HepG2 (cell line): Measurements from ENCODE around the gene DLG1. TPM values are rescaled to one million over a fixed set of nuclear protein-coding genes. Genes with fewer than 3 reads are reported as not detected.

Experiments used
- ATAC-seq: fragments of 200-7000 bp; cut with Tn5 transposase; 3 replicates; pipeline ENCODE4 v1.9.1; 2020; ENCODE audit warnings: mild to moderate bottlenecking, moderate library complexity
- BruUV-seq: library from RNA; stranded (reverse); fragments of 400-500 nt; replicated peaks from 2 replicates; lab custom pipeline; 2021; lab: Mats Ljungman, UMichigan
- CTCF ChIA-PET: fragments of 300-600 bp; formaldehyde crosslinking; extraction: SDS; loops from one replicate; lab custom pipeline; 2021; ENCODE audit warnings: low total read pairs, inconsistent platforms, low intra/inter-chr PET ratio; lab: Yijun Ruan, JAX
- POLR2A ChIA-PET: fragments of 350-600 bp; sonication (Branson Sonifier 250); formaldehyde crosslinking; loops from one replicate; lab custom pipeline; 2020; ENCODE audit warnings: antibody characterized with exemption, inconsistent platforms; lab: Yijun Ruan, JAX
- DNase-seq: peaks from one replicate; pipeline ENCODE4 v3.0.0-alpha.2; 2015; ENCODE audit warnings: low spot score
- FAIRE-seq: peaks from 3 replicates; lab custom pipeline; 2011; peaks lifted over from hg19 to GRCh38; lab: Jason Lieb, UNC
- H2AFZ ChIP-seq: one replicate; pipeline ENCODE4 v1.6.1; 2011; ENCODE audit warnings: low read length, inconsistent platforms
- H3K27ac ChIP-seq: fragments of 300-600 bp; 3 replicates; pipeline ENCODE4 v1.8.0; 2011; ENCODE audit warnings: mixed run types, mild to moderate bottlenecking, mixed read lengths, low read length, inconsistent platforms; ENCODE audit not compliant: insufficient read depth; ENCODE audit errors: extremely low read length
- H3K27me3 ChIP-seq, 2 experiments: fragments of 200-600 bp in 1 of 2; 2 replicates in 1 of 2; 3 replicates in 1 of 2; pipeline versions ENCODE4 v1.6.0 to v1.8.0; 2011; ENCODE audit warnings: low read length in 2 of 2, mild to moderate bottlenecking in 2 of 2, moderate library complexity in 2 of 2, inconsistent platforms in 1 of 2; ENCODE audit not compliant: insufficient read depth in 2 of 2, control insufficient read depth in 1 of 2
- H3K36me3 ChIP-seq, 2 experiments: fragments of 200-600 bp in 1 of 2; replicated peaks in 1 of 2; 2 replicates in 1 of 2; 3 replicates in 1 of 2; pipeline versions ENCODE4 v1.5.1 to v1.8.0; 2011; ENCODE audit warnings: low read length in 2 of 2, inconsistent platforms in 1 of 2; ENCODE audit not compliant: insufficient read depth in 2 of 2, control insufficient read depth in 1 of 2
- H3K4me1 ChIP-seq: 2 replicates; pipeline ENCODE4 v1.5.1; 2012; ENCODE audit warnings: low read length, inconsistent platforms; ENCODE audit not compliant: insufficient read depth
- H3K4me2 ChIP-seq: 2 replicates; pipeline ENCODE4 v1.6.0; 2011; ENCODE audit warnings: low read depth, low read length, inconsistent platforms
- H3K4me3 ChIP-seq, 3 experiments: fragments of 200-600 bp in 1 of 3; sonication (generic), shearing (Covaris generic) in 1 of 3; replicated peaks in 1 of 3; 2 replicates each; pipeline ENCODE4 v1.5.1; 2011 to 2016; ENCODE audit warnings: low read length in 3 of 3, inconsistent platforms in 2 of 3, low read depth in 2 of 3, mild to moderate bottlenecking in 2 of 3, control low read depth in 1 of 3, mixed read lengths in 1 of 3; ENCODE audit not compliant: insufficient read depth in 1 of 3
- H3K79me2 ChIP-seq: one replicate; pipeline ENCODE4 v1.6.1; 2011; ENCODE audit warnings: low read length, inconsistent platforms; ENCODE audit not compliant: insufficient read depth
- H3K9ac ChIP-seq: 2 replicates; pipeline ENCODE4 v1.6.0; 2011; ENCODE audit warnings: mild to moderate bottlenecking, low read depth, low read length, inconsistent platforms; ENCODE audit not compliant: insufficient read depth
- H3K9me3 ChIP-seq: 2 replicates; pipeline ENCODE4 v1.5.1; 2012; ENCODE audit warnings: mild to moderate bottlenecking, low read length
- H4K20me1 ChIP-seq: 2 replicates; pipeline ENCODE4 v1.6.0; 2011; ENCODE audit warnings: inconsistent platforms, mild to moderate bottlenecking, low read length, moderate library complexity; ENCODE audit not compliant: insufficient read depth
- CEBPB ChIP-seq: IDR thresholded peaks from 2 replicates; pipeline ENCODE4 v1.6.1; 2011; ENCODE audit warnings: low read depth, low read length, improper control_type of control experiment, borderline replicate concordance
- FOXA3 ChIP-seq: IDR thresholded peaks from 2 replicates; pipeline ENCODE4 v1.6.1; 2016; ENCODE audit warnings: missing genetic modification reagents, missing compliant biosample characterization
- FOXK2 ChIP-seq: fragments of 450-650 bp; IDR thresholded peaks from 2 replicates; pipeline ENCODE4 v1.6.1; 2016
- GFI1 ChIP-seq: sonication (generic); formaldehyde crosslinking; IDR thresholded peaks from 2 replicates; pipeline ENCODE4 v1.5.0; 2020; ENCODE audit warnings: missing genetic modification reagents, mild to moderate bottlenecking, borderline replicate concordance
- HMG20A ChIP-seq: IDR thresholded peaks from 2 replicates; pipeline ENCODE4 v1.6.1; 2016; ENCODE audit warnings: borderline replicate concordance
- KDM6A ChIP-seq: IDR thresholded peaks from 2 replicates; pipeline ENCODE4 v1.6.1; 2016; ENCODE audit warnings: low read depth
- KMT2B ChIP-seq: IDR thresholded peaks from 2 replicates; pipeline ENCODE4 v1.6.1; 2016; ENCODE audit warnings: missing genetic modification reagents, missing compliant biosample characterization
- NAIF1 ChIP-seq: sonication (generic); formaldehyde crosslinking; IDR thresholded peaks from 2 replicates; pipeline ENCODE4 v1.5.0; 2020; ENCODE audit warnings: mild to moderate bottlenecking, missing genetic modification reagents, borderline replicate concordance
- PAXIP1 ChIP-seq: sonication (generic); formaldehyde crosslinking; conservative IDR thresholded peaks from 2 replicates; pipeline ENCODE4 v1.4.0; 2020; ENCODE audit warnings: mild to moderate bottlenecking, missing genetic modification reagents, moderate library complexity
- SRSF4 ChIP-seq: fragments of 200-400 bp; formaldehyde crosslinking; IDR thresholded peaks from one replicate; pipeline ENCODE4 v1.6.1; 2018; ENCODE audit warnings: mild to moderate bottlenecking, low read depth, low read length, moderate library complexity; ENCODE audit not compliant: poor library complexity, severe bottlenecking
- ZNF331 ChIP-seq: sonication (generic); formaldehyde crosslinking; IDR thresholded peaks from 2 replicates; pipeline ENCODE4 v1.4.0; 2020; ENCODE audit warnings: missing genetic modification reagents
- ZNF432 ChIP-seq: sonication (generic); formaldehyde crosslinking; IDR thresholded peaks from 2 replicates; pipeline ENCODE4 v1.5.0; 2020; ENCODE audit warnings: missing genetic modification reagents, mild to moderate bottlenecking, borderline replicate concordance
- ZNF451 ChIP-seq: sonication (generic); formaldehyde crosslinking; IDR thresholded peaks from 2 replicates; pipeline ENCODE4 v1.5.0; 2020; ENCODE audit warnings: mild to moderate bottlenecking, missing genetic modification reagents
- ZNF550 ChIP-seq: sonication (generic); formaldehyde crosslinking; IDR thresholded peaks from 2 replicates; pipeline ENCODE4 v1.4.0; 2020; ENCODE audit warnings: mild to moderate bottlenecking, missing genetic modification reagents, borderline replicate concordance
- ZNF644 ChIP-seq: IDR thresholded peaks from 2 replicates; pipeline ENCODE4 v1.6.1; 2016; ENCODE audit warnings: low read depth
- ZNF776 ChIP-seq: sonication (generic); formaldehyde crosslinking; IDR thresholded peaks from 2 replicates; pipeline ENCODE4 v1.4.0; 2020; ENCODE audit warnings: mild to moderate bottlenecking, missing genetic modification reagents
- WGBS: methylation state at CpG from one replicate; pipeline ENCODE4 v1.1.6; 2017; ENCODE audit warnings: low lambda C conversion rate; 5-methylcytosine and 5-hydroxymethylcytosine counted together
- in situ Hi-C: cut with HindIII; loops from 2 replicates; pipeline ENCODE4 v1.10.0; 2017; ENCODE audit warnings: low pct_unique_long_range_greater_than_20kb; ENCODE audit not compliant: extremely low pct_ligation_motif_present
- intact Hi-C: fragments of 100-400 bp; cut with micrococcal nuclease; formaldehyde crosslinking; loops from one replicate; pipeline ENCODE4 v1.10.0; 2022; ENCODE audit not compliant: unreplicated experiment
- polyA plus RNA-seq, 8 experiments: library from polyadenylated mRNA; depleted of rRNA in 3 of 8; stranded (reverse) in 7 of 8; unstranded in 1 of 8; fragments of >200 nt; fragmentation: Illumina TruSeq in 4 of 8; extraction: Trizol in 4 of 8; gene quantifications; 2 replicates each; pipeline versions ENCODE4 v1.2.1 to v1.2.3, GENCODE V29; 2011 to 2016; ENCODE audit warnings: low read depth in 4 of 8, missing spikeins in 1 of 8, mixed read lengths in 1 of 8; ENCODE audit not compliant: insufficient read depth in 1 of 8
- total RNA-seq, 5 experiments: library from RNA; depleted of rRNA; stranded (reverse); fragments of >200 nt; fragmentation: Illumina TruSeq; extraction: Trizol; gene quantifications; 2 replicates each; pipeline ENCODE4 v1.2.3, GENCODE V29; 2016; ENCODE audit warnings: low read depth in 1 of 5
- TF ChIP-seq, protein P1 (sequence below): sonication (generic); formaldehyde crosslinking; IDR thresholded peaks from 2 replicates; pipeline ENCODE4 v1.8.0; 2022; ENCODE audit warnings: missing genetic modification reagents, low read depth, mild to moderate bottlenecking, borderline replicate concordance
- TF ChIP-seq, protein P2 (sequence below): sonication (generic); formaldehyde crosslinking; IDR thresholded peaks from 2 replicates; pipeline ENCODE4 v1.4.0; 2020; ENCODE audit warnings: missing genetic modification reagents
- TF ChIP-seq, protein P3 (sequence below): IDR thresholded peaks from 2 replicates; pipeline ENCODE4 v1.6.1; 2016; ENCODE audit warnings: missing compliant biosample characterization, missing genetic modification reagents, borderline replicate concordance

DLG1 gene
- total and polyA plus RNA-seq, 2 of the 13 experiments (the other 11 are each of a cell fraction or from before 2014, with no cell fraction given), result 30.5 to 104 TPM

- WGBS, result 22% methylated on average over 4 of the region's 4 CpGs
- ATAC-seq, result peak; percentile 67
- no peak overlapping the region for H2AFZ ChIP-seq
- H3K9ac ChIP-seq, result no peak overlapping the region
- H3K36me3 ChIP-seq, result peaks cover 1 to 8% of the 10 kb centered on the region in 2 experiments; a peak in 1 of 5 replicates
- peaks cover 9% of the 10 kb centered on the region for H4K20me1 ChIP-seq
- peak; percentile 30 for FAIRE-seq
- H3K4me3 ChIP-seq, result no peak overlapping the region
- H3K79me2 ChIP-seq, result peaks cover 98% of the 10 kb centered on the region
- in situ Hi-C loops, result no loop called here
- peak overlapping the region; percentile 20 for H3K27ac ChIP-seq
- no TSS peak for BruUV-seq
- peaks cover 80% of the 10 kb centered on the region for H3K4me1 ChIP-seq
- ChIA-PET POLR2A (no interaction called here), CTCF (no interaction called here)
- no peaks in the 10 kb centered on the region for H3K9me3 ChIP-seq
- intact Hi-C loops, result no loop called here
- DNase-seq, result peak; percentile 70
- H3K27me3 ChIP-seq, result no peaks in the 10 kb centered on the region
- peak overlapping the region; percentile 40 for H3K4me2 ChIP-seq
- TF ChIP-seq ZNF776 (no peak), CEBPB (peak; percentile 98), KDM6A (CRISPR knock-in tag) (no peak), ZNF550 (CRISPR knock-in tag) (no peak), FOXK2 (0 out of 2 replicates have a peak, but pooled peaks have one; percentile 11), ZNF331 (peak; percentile 59; the same call in 1 of the 2 replicates), NAIF1 (CRISPR knock-in tag) (no peak), PAXIP1 (CRISPR knock-in tag) (peak; percentile 49; the same call in 1 of the 2 replicates), SRSF4 (no peak), FOXA3 (CRISPR knock-in tag) (peak; percentile 69), ZNF432 (no peak), GFI1 (no peak), ZNF644 (CRISPR knock-in tag) (peak; percentile 87; the same call in 1 of the 2 replicates), KMT2B (CRISPR knock-in tag) (peak; percentile 20; the same call in 1 of the 2 replicates), ZNF451 (CRISPR knock-in tag) (no peak), HMG20A (CRISPR knock-in tag) (peak; percentile 62; the same call in 1 of the 2 replicates)
- TF ChIP-seq, protein P1, sequence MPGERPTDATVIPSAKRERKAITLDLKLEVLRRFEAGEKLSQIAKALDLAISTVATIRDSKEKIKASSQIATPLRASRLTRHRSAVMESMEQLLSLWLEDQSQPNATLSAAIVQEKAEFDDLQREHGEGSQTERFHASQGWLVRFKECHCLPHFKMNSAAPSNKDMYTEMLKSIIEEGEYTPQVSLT (CRISPR knock-in tag), result no peak
- TF ChIP-seq, protein P2, sequence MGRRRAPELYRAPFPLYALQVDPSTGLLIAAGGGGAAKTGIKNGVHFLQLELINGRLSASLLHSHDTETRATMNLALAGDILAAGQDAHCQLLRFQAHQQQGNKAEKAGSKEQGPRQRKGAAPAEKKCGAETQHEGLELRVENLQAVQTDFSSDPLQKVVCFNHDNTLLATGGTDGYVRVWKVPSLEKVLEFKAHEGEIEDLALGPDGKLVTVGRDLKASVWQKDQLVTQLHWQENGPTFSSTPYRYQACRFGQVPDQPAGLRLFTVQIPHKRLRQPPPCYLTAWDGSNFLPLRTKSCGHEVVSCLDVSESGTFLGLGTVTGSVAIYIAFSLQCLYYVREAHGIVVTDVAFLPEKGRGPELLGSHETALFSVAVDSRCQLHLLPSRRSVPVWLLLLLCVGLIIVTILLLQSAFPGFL (CRISPR knock-in tag), result no peak
- TF ChIP-seq, protein P3, sequence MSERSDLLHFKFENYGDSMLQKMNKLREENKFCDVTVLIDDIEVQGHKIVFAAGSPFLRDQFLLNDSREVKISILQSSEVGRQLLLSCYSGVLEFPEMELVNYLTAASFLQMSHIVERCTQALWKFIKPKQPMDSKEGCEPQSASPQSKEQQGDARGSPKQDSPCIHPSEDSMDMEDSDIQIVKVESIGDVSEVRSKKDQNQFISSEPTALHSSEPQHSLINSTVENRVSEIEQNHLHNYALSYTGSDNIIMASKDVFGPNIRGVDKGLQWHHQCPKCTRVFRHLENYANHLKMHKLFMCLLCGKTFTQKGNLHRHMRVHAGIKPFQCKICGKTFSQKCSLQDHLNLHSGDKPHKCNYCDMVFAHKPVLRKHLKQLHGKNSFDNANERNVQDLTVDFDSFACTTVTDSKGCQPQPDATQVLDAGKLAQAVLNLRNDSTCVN (CRISPR knock-in tag), result no peak
Measured at GRCh38 chr3:197270558-197271317, 27.7 kb downstream of the DLG1 start.
